ENCODE results near the gene THSD7A. TPM values are rescaled to one million over a fixed set of nuclear protein-coding genes. Genes with fewer than 3 reads are reported as not detected.

Gene THSD7A
- total RNA-seq, 1 experiment from 2014 or later: 0.68 TPM

GRCh38 chr7:11810043-11810625 is 21.9 kb downstream of the THSD7A start:
- H3K27me3 Mint-ChIP-seq (ENCODE audit: low read depth): no peaks in the 10 kb centered on the region
- H3K9me3 Mint-ChIP-seq: no peaks in the 10 kb centered on the region
- no peak overlapping the region for H3K4me3 Mint-ChIP-seq
- DNase-seq (ENCODE audit: low spot score): no peak
- H3K36me3 Mint-ChIP-seq: no peaks in the 10 kb centered on the region
- CTCF ChIA-PET: interaction anchor here (0.9 kb wide), 1 partner anchor 61 kb away, joined by 4 read pairs; no protein-coding TSS in a partner anchor
- POLR2A ChIA-PET: no interaction called here
- H3K27ac Mint-ChIP-seq: no peak overlapping the region
- TF ChIP-seq AR (CRISPR knock-in tag; IDR thresholded peaks at IDR 0.05): no peak
- ATAC-seq: peak; percentile 80
- H3K4me1 Mint-ChIP-seq: peaks cover 5% of the 10 kb centered on the region

- DNase-seq (ENCODE audit: low spot score) (no peak), ATAC-seq (no peak)
- POLR2A ChIA-PET: interaction anchor here (0.5 kb wide), 1 partner anchor 19 kb away, joined by 9 read pairs; no protein-coding TSS in a partner anchor
- H3K9me3 Mint-ChIP-seq: no peaks in the 10 kb centered on the region
- H3K4me3 Mint-ChIP-seq: no peak overlapping the region
- TF ChIP-seq ZNF512 (CRISPR knock-in tag; IDR thresholded peaks at IDR 0.05; ENCODE audit: borderline replicate concordance): no peak
- TF ChIP-seq FOXK1 (CRISPR knock-in tag; IDR thresholded peaks at IDR 0.05): no peak
- TF ChIP-seq FOXP4 (CRISPR knock-in tag; IDR thresholded peaks at IDR 0.05): no peak
- no peak for TF ChIP-seq NFYB (CRISPR knock-in tag; conservative IDR thresholded peaks at IDR 0.05; ENCODE audit: low read depth)
- no peak for TF ChIP-seq NFATC4 (CRISPR knock-in tag; IDR thresholded peaks at IDR 0.05)
- TF ChIP-seq ZBTB43 (CRISPR knock-in tag; IDR thresholded peaks at IDR 0.05): no peak
- TF ChIP-seq KAT7 (CRISPR knock-in tag; IDR thresholded peaks at IDR 0.05; ENCODE audit: borderline replicate concordance): no peak
- TF ChIP-seq OVOL2 (CRISPR knock-in tag; IDR thresholded peaks at IDR 0.05; ENCODE audit: borderline replicate concordance): no peak
- no peak for TF ChIP-seq GTF2I (CRISPR knock-in tag; conservative IDR thresholded peaks at IDR 0.05)
- no peak for TF ChIP-seq E2F1 (CRISPR knock-in tag; IDR thresholded peaks at IDR 0.05)
- no peak for TF ChIP-seq ZNF425 (CRISPR knock-in tag; conservative IDR thresholded peaks at IDR 0.05)
- TF ChIP-seq RORB (CRISPR knock-in tag; IDR thresholded peaks at IDR 0.05): no peak
- no peak for TF ChIP-seq EMX1 (CRISPR knock-in tag; IDR thresholded peaks at IDR 0.05)
- no peak for TF ChIP-seq ZNF396 (CRISPR knock-in tag; IDR thresholded peaks at IDR 0.05; ENCODE audit: borderline replicate concordance)
- no peak for TF ChIP-seq ATF3 (CRISPR knock-in tag; conservative IDR thresholded peaks at IDR 0.05)
- no peak for TF ChIP-seq FOXP1 (CRISPR knock-in tag; IDR thresholded peaks at IDR 0.05; ENCODE audit: borderline replicate concordance)
- no peak for TF ChIP-seq PREB (CRISPR knock-in tag; IDR thresholded peaks at IDR 0.05; ENCODE audit: borderline replicate concordance)
- TF ChIP-seq CDX4 (CRISPR knock-in tag; IDR thresholded peaks at IDR 0.05; ENCODE audit: borderline replicate concordance): no peak
- no peak for TF ChIP-seq JUN (CRISPR knock-in tag; IDR thresholded peaks at IDR 0.05)
- TF ChIP-seq SMAD4 (CRISPR knock-in tag; IDR thresholded peaks at IDR 0.05): no peak
- no peaks in the 10 kb centered on the region for H3K27me3 Mint-ChIP-seq (ENCODE audit: low read depth)
- no peak overlapping the region for H3K27ac Mint-ChIP-seq
- CTCF ChIA-PET: no interaction called here
- H3K36me3 Mint-ChIP-seq: no peaks in the 10 kb centered on the region
- H3K4me1 Mint-ChIP-seq: peaks cover 5% of the 10 kb centered on the region
These were observed 25.0 kb downstream of the THSD7A start for GRCh38 chr7:11807000-11807399.
